ENCODE measurements around the gene SAMM50. TPM values are rescaled to one million over a fixed set of nuclear protein-coding genes. Genes with fewer than 3 reads are reported as not detected.

Gene SAMM50
- total RNA-seq, 2 donors from 2014 or later: 24.8 to 26.0 TPM

GRCh38 chr22:43974028-43974545 lies 18.8 kb downstream of the SAMM50 start:
- H3K27ac Mint-ChIP-seq: peak overlapping the region; percentile 39
- peaks cover 4% of the 10 kb centered on the region for H3K36me3 Mint-ChIP-seq (ENCODE audit: low read depth)
- no peaks in the 10 kb centered on the region for H3K9me3 ChIP-seq (ENCODE audit: control insufficient read depth, low read length, poor library complexity, severe bottlenecking)
- H3K27me3 Mint-ChIP-seq: no peaks in the 10 kb centered on the region
- peaks cover 8% of the 10 kb centered on the region for H3K4me1 Mint-ChIP-seq
- DNase-seq (no peak), ATAC-seq (no peak)
- H3K4me3 Mint-ChIP-seq: no peak overlapping the region

- H3K9me3 ChIP-seq (ENCODE audit: control insufficient read depth, low read length, poor library complexity, severe bottlenecking): no peaks in the 10 kb centered on the region
- Mint-ChIP-seq H3K36me3 (ENCODE audit: low read depth) (peaks cover 8% of the 10 kb centered on the region), H3K4me1 (peaks cover 8% of the 10 kb centered on the region), H3K4me3 (no peak overlapping the region), H3K27ac (no peak overlapping the region), H3K27me3 (no peaks in the 10 kb centered on the region)
- DNase-seq (no peak), ATAC-seq (no peak)
Measured at GRCh38 chr22:43975041-43975440, 19.8 kb downstream of the SAMM50 start.

GRCh38 chr22:43976861-43977795 lies 21.9 kb downstream of the SAMM50 start:
- H3K36me3 Mint-ChIP-seq (ENCODE audit: low read depth): peaks cover 10% of the 10 kb centered on the region
- H3K27me3 Mint-ChIP-seq: no peaks in the 10 kb centered on the region
- no peak overlapping the region for H3K27ac Mint-ChIP-seq
- no peak for ATAC-seq
- no peak for DNase-seq
- H3K4me1 Mint-ChIP-seq: peaks cover 8% of the 10 kb centered on the region
- no peaks in the 10 kb centered on the region for H3K9me3 ChIP-seq (ENCODE audit: control insufficient read depth, low read length, poor library complexity, severe bottlenecking)
- H3K4me3 Mint-ChIP-seq: no peak overlapping the region

- Mint-ChIP-seq H3K36me3 (ENCODE audit: low read depth) (peaks cover 10% of the 10 kb centered on the region), H3K4me1 (peaks cover 8% of the 10 kb centered on the region), H3K27me3 (no peaks in the 10 kb centered on the region), H3K4me3 (no peak overlapping the region), H3K27ac (no peak overlapping the region)
- ATAC-seq (no peak), DNase-seq (no peak)
- H3K9me3 ChIP-seq (ENCODE audit: control insufficient read depth, low read length, poor library complexity, severe bottlenecking): no peaks in the 10 kb centered on the region
Measured at GRCh38 chr22:43978558-43978957, 23.3 kb downstream of the SAMM50 start.

GRCh38 chr22:43980579-43980978 lies 25.3 kb downstream of the SAMM50 start:
- DNase-seq (no peak), ATAC-seq (no peak)
- Mint-ChIP-seq H3K4me1 (peaks cover 6% of the 10 kb centered on the region), H3K36me3 (ENCODE audit: low read depth) (peaks cover 10% of the 10 kb centered on the region), H3K4me3 (no peak overlapping the region), H3K27me3 (no peaks in the 10 kb centered on the region), H3K27ac (no peak overlapping the region)
- H3K9me3 ChIP-seq (ENCODE audit: control insufficient read depth, low read length, poor library complexity, severe bottlenecking): no peaks in the 10 kb centered on the region

- H3K4me3 Mint-ChIP-seq: no peak overlapping the region
- H3K27ac Mint-ChIP-seq: no peak overlapping the region
- peaks cover 6% of the 10 kb centered on the region for H3K4me1 Mint-ChIP-seq
- DNase-seq (no peak), ATAC-seq (no peak)
- H3K9me3 ChIP-seq (ENCODE audit: control insufficient read depth, low read length, poor library complexity, severe bottlenecking): no peaks in the 10 kb centered on the region
- H3K36me3 Mint-ChIP-seq (ENCODE audit: low read depth): peaks cover 10% of the 10 kb centered on the region
- H3K27me3 Mint-ChIP-seq: no peaks in the 10 kb centered on the region
Measured at GRCh38 chr22:43980996-43981395, 25.8 kb downstream of the SAMM50 start.

- Mint-ChIP-seq H3K36me3 (ENCODE audit: low read depth) (peaks cover 9% of the 10 kb centered on the region), H3K27me3 (no peaks in the 10 kb centered on the region)
Measured at GRCh38 chr22:43983808-43984207, 28.6 kb downstream of the SAMM50 start.

GRCh38 chr22:43985532-43985931 lies 30.3 kb downstream of the SAMM50 start:
- H3K4me3 Mint-ChIP-seq: no peak overlapping the region
- H3K4me1 Mint-ChIP-seq: no peaks in the 10 kb centered on the region
- no peaks in the 10 kb centered on the region for H3K27me3 Mint-ChIP-seq
- no peak overlapping the region for H3K27ac Mint-ChIP-seq
- ATAC-seq (no peak), DNase-seq (no peak)
- no peaks in the 10 kb centered on the region for H3K9me3 ChIP-seq (ENCODE audit: control insufficient read depth, low read length, poor library complexity, severe bottlenecking)
- no peaks in the 10 kb centered on the region for H3K36me3 Mint-ChIP-seq (ENCODE audit: low read depth)

More at GRCh38 chr22:43983808-43984207, 28.6 kb downstream of the SAMM50 start:
- no peak overlapping the region for H3K27ac Mint-ChIP-seq
- peaks cover 6% of the 10 kb centered on the region for H3K4me1 Mint-ChIP-seq
- H3K4me3 Mint-ChIP-seq: no peak overlapping the region
- ATAC-seq (no peak), DNase-seq (no peak)
- no peaks in the 10 kb centered on the region for H3K9me3 ChIP-seq (ENCODE audit: control insufficient read depth, low read length, poor library complexity, severe bottlenecking)

- H3K4me1 Mint-ChIP-seq: peaks cover 5% of the 10 kb centered on the region
- DNase-seq: no peak
- H3K27ac Mint-ChIP-seq: no peak overlapping the region
- no peaks in the 10 kb centered on the region for H3K27me3 Mint-ChIP-seq
- H3K36me3 Mint-ChIP-seq (ENCODE audit: low read depth): peaks cover 4% of the 10 kb centered on the region
- H3K4me3 Mint-ChIP-seq: no peak overlapping the region
- no peaks in the 10 kb centered on the region for H3K9me3 ChIP-seq (ENCODE audit: control insufficient read depth, low read length, poor library complexity, severe bottlenecking)
- no peak for ATAC-seq
Measured at GRCh38 chr22:43988116-43988820, 33.0 kb downstream of the SAMM50 start.

- Mint-ChIP-seq H3K4me3 (no peak overlapping the region), H3K27ac (no peak overlapping the region), H3K4me1 (peaks cover 11% of the 10 kb centered on the region), H3K27me3 (no peaks in the 10 kb centered on the region), H3K36me3 (ENCODE audit: low read depth) (peaks cover 4% of the 10 kb centered on the region)
- DNase-seq: no peak
- no peaks in the 10 kb centered on the region for H3K9me3 ChIP-seq (ENCODE audit: control insufficient read depth, low read length, poor library complexity, severe bottlenecking)
- ATAC-seq: no peak
Measured at GRCh38 chr22:43988960-43989359, 33.7 kb downstream of the SAMM50 start.

GRCh38 chr22:43990044-43990443 lies 34.8 kb downstream of the SAMM50 start:
- H3K9me3 ChIP-seq (ENCODE audit: control insufficient read depth, low read length, poor library complexity, severe bottlenecking): no peaks in the 10 kb centered on the region
- H3K27ac Mint-ChIP-seq: no peak overlapping the region
- no peak for ATAC-seq
- no peaks in the 10 kb centered on the region for H3K27me3 Mint-ChIP-seq
- no peak overlapping the region for H3K4me3 Mint-ChIP-seq
- H3K36me3 Mint-ChIP-seq (ENCODE audit: low read depth): peaks cover 4% of the 10 kb centered on the region
- DNase-seq: no peak
- peaks cover 17% of the 10 kb centered on the region for H3K4me1 Mint-ChIP-seq

GRCh38 chr22:43991316-43992020 lies 36.2 kb downstream of the SAMM50 start:
- no peak for ATAC-seq
- no peaks in the 10 kb centered on the region for H3K9me3 ChIP-seq (ENCODE audit: control insufficient read depth, low read length, poor library complexity, severe bottlenecking)
- peaks cover 25% of the 10 kb centered on the region for H3K4me1 Mint-ChIP-seq
- H3K27ac Mint-ChIP-seq: no peak overlapping the region
- no peak overlapping the region for H3K4me3 Mint-ChIP-seq
- no peak for DNase-seq
- H3K27me3 Mint-ChIP-seq: no peaks in the 10 kb centered on the region
- H3K36me3 Mint-ChIP-seq (ENCODE audit: low read depth): peaks cover 4% of the 10 kb centered on the region

GRCh38 chr22:43992331-43992821 lies 37.1 kb downstream of the SAMM50 start:
- Mint-ChIP-seq H3K4me1 (peaks cover 30% of the 10 kb centered on the region), H3K27me3 (no peaks in the 10 kb centered on the region), H3K36me3 (ENCODE audit: low read depth) (peaks cover 4% of the 10 kb centered on the region), H3K4me3 (no peak overlapping the region), H3K27ac (peak overlapping the region; percentile 21)
- DNase-seq (no peak), ATAC-seq (no peak)
- H3K9me3 ChIP-seq (ENCODE audit: control insufficient read depth, low read length, poor library complexity, severe bottlenecking): no peaks in the 10 kb centered on the region
